ENCODE results near the gene RCAN2. TPM values are rescaled to one million over a fixed set of nuclear protein-coding genes. Genes with fewer than 3 reads are reported as not detected.

Gene RCAN2
- total and polyA plus RNA-seq, 2 donors (not counting 1 experiment from before 2014, with no cell fraction given), result not detected

DNA sequence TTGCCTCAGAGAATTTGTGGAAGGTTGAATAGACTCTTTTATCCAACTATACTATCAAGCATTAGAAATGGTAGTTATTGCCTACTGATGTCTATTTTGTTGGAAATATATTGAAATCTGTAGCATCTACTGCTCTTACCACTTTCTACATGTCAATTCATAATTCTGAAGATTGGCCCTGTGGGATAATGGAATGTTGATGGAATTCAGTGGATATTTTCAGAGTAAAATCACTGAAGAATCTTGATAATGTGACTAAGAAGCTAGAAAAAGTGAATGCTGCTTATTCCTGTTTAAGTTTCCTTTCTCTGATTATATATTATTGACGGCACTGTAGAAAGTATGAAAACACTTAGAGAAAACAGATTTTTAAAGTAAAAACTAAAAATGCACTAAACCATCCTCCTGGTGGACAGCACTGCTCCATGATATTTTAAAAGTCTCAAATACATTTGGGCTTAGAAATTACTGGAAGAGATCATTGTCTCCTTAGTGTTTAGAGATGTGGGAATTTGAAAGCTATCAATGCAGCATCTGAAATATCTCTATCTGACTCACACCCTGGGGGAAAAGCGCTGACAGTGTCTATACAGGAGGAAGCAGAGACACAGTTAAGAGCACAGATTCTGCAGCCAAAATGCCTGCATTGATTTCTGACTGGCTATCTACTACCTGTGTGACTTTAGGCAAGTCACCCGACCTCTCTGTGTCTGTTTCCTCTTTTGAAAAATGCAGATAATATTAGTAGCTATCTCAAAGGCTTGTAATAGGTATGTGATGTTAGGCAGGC lies 37.9 kb upstream of the RCAN2 start:
- Histone ChIP-seq H3K27me3 (replicated peaks in 1 of 4; ENCODE audit: control extremely low read depth in 1 of 4, control insufficient read depth in 3 of 4, insufficient read depth in 4 of 4, low read length in 3 of 4) (no peaks in the 10 kb centered on the region), H3K9me3 (ENCODE audit: control extremely low read depth in 1 of 3, control insufficient read depth in 2 of 3, insufficient read depth in 1 of 3, low read length in 2 of 3) (no peaks in the 10 kb centered on the region), H3K79me2 (ENCODE audit: control insufficient read depth, insufficient read depth, low read length) (no peaks in the 10 kb centered on the region), H3K4me2 (replicated peaks; ENCODE audit: low read depth, low read length, poor library complexity, severe bottlenecking) (no peak overlapping the region), H3K9ac (ENCODE audit: low read length) (no peak overlapping the region), H2AFZ (ENCODE audit: insufficient read depth, low read depth, low read length, poor library complexity, severe bottlenecking) (no peak overlapping the region), H3K4me3 (ENCODE audit: control extremely low read depth in 1 of 5, extremely low read depth in 1 of 5, insufficient read depth in 1 of 5, low read depth in 2 of 5, low read length in 4 of 5) (no peak overlapping the region), H3K4me1 (ENCODE audit: control insufficient read depth in 2 of 2, insufficient read depth in 2 of 2, low read length in 2 of 2) (no peaks in the 10 kb centered on the region), H3K36me3 (replicated peaks in 1 of 2; ENCODE audit: control extremely low read depth in 1 of 2, control insufficient read depth in 1 of 2, extremely low read depth in 1 of 2, insufficient read depth in 2 of 2, low read length in 1 of 2) (no peaks in the 10 kb centered on the region), H3K27ac (ENCODE audit: low read length in 2 of 2) (no peak overlapping the region), H4K20me1 (ENCODE audit: control insufficient read depth, insufficient read depth, low read length, poor library complexity, severe bottlenecking) (no peaks in the 10 kb centered on the region)
- Mint-ChIP-seq H3K27me3 (peaks cover 15% of the 10 kb centered on the region), H3K4me1 (no peaks in the 10 kb centered on the region), H3K4me3 (no peak overlapping the region), H3K27ac (no peak overlapping the region), H3K9me3 (ENCODE audit: insufficient read depth) (no peaks in the 10 kb centered on the region)
- no peak for TF ChIP-seq EZH2 (IDR thresholded peaks at IDR 0.05; ENCODE audit: borderline replicate concordance, insufficient read depth, low read depth, low read length, poor library complexity, severe bottlenecking)
- TF ChIP-seq, protein P1, sequence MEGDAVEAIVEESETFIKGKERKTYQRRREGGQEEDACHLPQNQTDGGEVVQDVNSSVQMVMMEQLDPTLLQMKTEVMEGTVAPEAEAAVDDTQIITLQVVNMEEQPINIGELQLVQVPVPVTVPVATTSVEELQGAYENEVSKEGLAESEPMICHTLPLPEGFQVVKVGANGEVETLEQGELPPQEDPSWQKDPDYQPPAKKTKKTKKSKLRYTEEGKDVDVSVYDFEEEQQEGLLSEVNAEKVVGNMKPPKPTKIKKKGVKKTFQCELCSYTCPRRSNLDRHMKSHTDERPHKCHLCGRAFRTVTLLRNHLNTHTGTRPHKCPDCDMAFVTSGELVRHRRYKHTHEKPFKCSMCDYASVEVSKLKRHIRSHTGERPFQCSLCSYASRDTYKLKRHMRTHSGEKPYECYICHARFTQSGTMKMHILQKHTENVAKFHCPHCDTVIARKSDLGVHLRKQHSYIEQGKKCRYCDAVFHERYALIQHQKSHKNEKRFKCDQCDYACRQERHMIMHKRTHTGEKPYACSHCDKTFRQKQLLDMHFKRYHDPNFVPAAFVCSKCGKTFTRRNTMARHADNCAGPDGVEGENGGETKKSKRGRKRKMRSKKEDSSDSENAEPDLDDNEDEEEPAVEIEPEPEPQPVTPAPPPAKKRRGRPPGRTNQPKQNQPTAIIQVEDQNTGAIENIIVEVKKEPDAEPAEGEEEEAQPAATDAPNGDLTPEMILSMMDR (IDR thresholded peaks at IDR 0.05), result no peak
- ATAC-seq (ENCODE audit: low read depth), result no peak
- no peak for DNase-seq
- WGBS (ENCODE audit: insufficient coverage), result 85% methylated on average over 2 of the region's 3 CpGs
- CTCF ChIA-PET, result interaction anchor here (1.5 kb wide), 1 partner anchor 10 kb away, joined by 3 read pairs; no protein-coding TSS in a partner anchor
- POLR2A ChIA-PET, result no interaction called here
- intact Hi-C loops (cut with micrococcal nuclease), result no loop called here

DNA sequence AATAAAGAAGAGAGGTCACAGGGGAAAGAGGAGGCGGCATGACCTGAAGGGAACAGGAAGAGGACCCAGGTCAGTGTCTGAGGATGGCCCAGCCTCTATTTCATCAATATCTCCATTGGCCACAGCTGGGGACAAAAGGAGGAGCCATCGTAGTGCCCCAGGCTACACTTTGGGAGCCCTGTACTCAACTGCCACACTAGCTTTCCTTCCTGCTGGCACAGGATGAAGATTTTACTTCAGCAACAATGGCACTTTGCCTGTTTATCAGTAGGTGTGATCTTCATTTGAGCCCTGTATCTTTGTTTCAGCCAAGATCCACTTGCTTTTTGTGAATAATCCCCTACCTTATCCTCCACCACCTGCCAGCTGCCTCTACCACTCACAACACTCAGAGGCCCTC lies 35.4 kb upstream of the RCAN2 start:
- DNase-seq, result no peak
- H3K4me2 ChIP-seq (replicated peaks; ENCODE audit: low read depth, low read length, poor library complexity, severe bottlenecking), result no peak overlapping the region
- intact Hi-C loops (cut with micrococcal nuclease), result no loop called here
- H3K27me3 ChIP-seq (replicated peaks in 1 of 4; ENCODE audit: control extremely low read depth in 1 of 4, control insufficient read depth in 3 of 4, insufficient read depth in 4 of 4, low read length in 3 of 4), result no peaks in the 10 kb centered on the region
- no peak overlapping the region for H3K9ac ChIP-seq (ENCODE audit: low read length)
- ATAC-seq (ENCODE audit: low read depth), result no peak
- H3K79me2 ChIP-seq (ENCODE audit: control insufficient read depth, insufficient read depth, low read length), result no peaks in the 10 kb centered on the region
- H3K27ac Mint-ChIP-seq, result no peak overlapping the region
- H3K36me3 ChIP-seq (replicated peaks in 1 of 2; ENCODE audit: control extremely low read depth in 1 of 2, control insufficient read depth in 1 of 2, extremely low read depth in 1 of 2, insufficient read depth in 2 of 2, low read length in 1 of 2), result no peaks in the 10 kb centered on the region
- H3K27ac ChIP-seq (ENCODE audit: low read length in 2 of 2), result no peak overlapping the region
- POLR2A ChIA-PET, result no interaction called here
- no peaks in the 10 kb centered on the region for H3K4me1 ChIP-seq (ENCODE audit: control insufficient read depth in 2 of 2, insufficient read depth in 2 of 2, low read length in 2 of 2)
- CTCF ChIA-PET, result no interaction called here
- H2AFZ ChIP-seq (ENCODE audit: insufficient read depth, low read depth, low read length, poor library complexity, severe bottlenecking), result no peak overlapping the region
- no peaks in the 10 kb centered on the region for H4K20me1 ChIP-seq (ENCODE audit: control insufficient read depth, insufficient read depth, low read length, poor library complexity, severe bottlenecking)
- H3K4me3 ChIP-seq (ENCODE audit: control extremely low read depth in 1 of 5, extremely low read depth in 1 of 5, insufficient read depth in 1 of 5, low read depth in 2 of 5, low read length in 4 of 5), result no peak overlapping the region
- no peak for TF ChIP-seq EZH2 (IDR thresholded peaks at IDR 0.05; ENCODE audit: borderline replicate concordance, insufficient read depth, low read depth, low read length, poor library complexity, severe bottlenecking)
- TF ChIP-seq, protein P1 (IDR thresholded peaks at IDR 0.05), result no peak
- peaks cover 21% of the 10 kb centered on the region for H3K27me3 Mint-ChIP-seq
- H3K4me3 Mint-ChIP-seq, result no peak overlapping the region
- WGBS (ENCODE audit: insufficient coverage), result no CpG with 5 or more reads among the region's 2 CpGs
- H3K9me3 ChIP-seq (ENCODE audit: control extremely low read depth in 1 of 3, control insufficient read depth in 2 of 3, insufficient read depth in 1 of 3, low read length in 2 of 3), result no peaks in the 10 kb centered on the region
- H3K9me3 Mint-ChIP-seq (ENCODE audit: insufficient read depth), result no peaks in the 10 kb centered on the region
- H3K4me1 Mint-ChIP-seq, result no peaks in the 10 kb centered on the region

All from B cell (primary cell).